Endothelial cell of umbilical vein (primary cell): ENCODE results near the gene PLD1. TPM values are rescaled to one million over a fixed set of nuclear protein-coding genes. Genes with fewer than 3 reads are reported as not detected.

ENCODE experiments used
- BruUV-seq: library from RNA; stranded (reverse); fragments of 400-500 nt; replicated peaks from 2 replicates; lab custom pipeline; 2021; lab: Mats Ljungman, UMichigan
- CTCF ChIA-PET: fragments of 300-600, 350-600 bp; sonication (Branson Sonifier 250); formaldehyde crosslinking; loops from one replicate; lab custom pipeline; 2021; ENCODE audit warnings: antibody characterized with exemption, inconsistent platforms; lab: Charles Lee
- POLR2A ChIA-PET: fragments of 300-600, 350-600 bp; sonication (Branson Sonifier 250); formaldehyde crosslinking; loops from one replicate; lab custom pipeline; 2021; ENCODE audit warnings: antibody characterized with exemption, inconsistent platforms; lab: Charles Lee
- DNase-seq: peaks from one replicate; pipeline ENCODE4 v3.0.0-alpha.2; 2011; ENCODE audit warnings: low read depth, low spot score
- FAIRE-seq: peaks from 2 replicates; lab custom pipeline; 2011; peaks lifted over from hg19 to GRCh38; lab: Jason Lieb, UNC
- H2AFZ ChIP-seq: 2 replicates; pipeline ENCODE4 v1.6.0; 2012; ENCODE audit warnings: low read depth, low read length, control low read depth, inconsistent platforms
- H3K27ac ChIP-seq: 2 replicates; pipeline ENCODE4 v1.5.1; 2011; ENCODE audit warnings: low read depth, mild to moderate bottlenecking, control low read depth, low read length, moderate library complexity; ENCODE audit not compliant: insufficient read depth
- H3K27me3 ChIP-seq, 2 experiments: 2 replicates each; pipeline versions ENCODE4 v1.6.0 to v1.6.1; 2011; ENCODE audit warnings: low read length in 2 of 2, mixed read lengths in 1 of 2; ENCODE audit not compliant: control insufficient read depth in 2 of 2, insufficient read depth in 2 of 2
- H3K36me3 ChIP-seq, 2 experiments: 2 replicates in 1 of 2; 3 replicates in 1 of 2; pipeline ENCODE4 v1.5.1; 2011; ENCODE audit warnings: low read length in 2 of 2, mild to moderate bottlenecking in 1 of 2, moderate library complexity in 1 of 2; ENCODE audit not compliant: control insufficient read depth in 2 of 2, insufficient read depth in 2 of 2; ENCODE audit errors: extremely low read depth in 1 of 2
- H3K4me1 ChIP-seq: 3 replicates; pipeline ENCODE4 v1.5.1; 2011; ENCODE audit warnings: mild to moderate bottlenecking, low read length; ENCODE audit not compliant: control insufficient read depth, insufficient read depth; ENCODE audit errors: extremely low read depth
- H3K4me2 ChIP-seq: 2 replicates; pipeline ENCODE4 v1.6.1; 2011; ENCODE audit warnings: low read length, control low read depth, mixed read lengths; ENCODE audit not compliant: insufficient read depth
- H3K4me3 ChIP-seq, 3 experiments: fragments of 200-600 bp in 1 of 3; sonication (generic), shearing (Covaris generic) in 1 of 3; replicated peaks in 1 of 3; 2 replicates each; pipeline ENCODE4 v1.5.1; 2011 to 2016; ENCODE audit warnings: control low read depth in 3 of 3, low read length in 3 of 3, mild to moderate bottlenecking in 2 of 3, inconsistent platforms in 1 of 3, low read depth in 1 of 3, moderate library complexity in 1 of 3; ENCODE audit not compliant: insufficient read depth in 1 of 3
- H3K79me2 ChIP-seq: 2 replicates; pipeline ENCODE4 v1.6.0; 2012; ENCODE audit warnings: low read length, inconsistent platforms; ENCODE audit not compliant: control insufficient read depth, insufficient read depth
- H3K9ac ChIP-seq: replicated peaks from 2 replicates; pipeline ENCODE3; 2011; ENCODE audit warnings: low read length, control low read depth; ENCODE audit not compliant: insufficient read depth; ENCODE audit errors: extremely low read depth
- H3K9me1 ChIP-seq: replicated peaks from 3 replicates; pipeline ENCODE4 v1.6.0; 2011; ENCODE audit warnings: mild to moderate bottlenecking, low read length; ENCODE audit not compliant: control insufficient read depth, insufficient read depth; ENCODE audit errors: extremely low read depth
- H3K9me3 ChIP-seq: replicated peaks from 2 replicates; pipeline ENCODE4 v1.5.1; 2012; ENCODE audit warnings: low read length, inconsistent platforms; ENCODE audit not compliant: control insufficient read depth, insufficient read depth
- H4K20me1 ChIP-seq: replicated peaks from 2 replicates; pipeline ENCODE3; 2011; ENCODE audit warnings: mild to moderate bottlenecking, low read length; ENCODE audit not compliant: control insufficient read depth, insufficient read depth; ENCODE audit errors: extremely low read depth
- CTCF ChIP-seq, 2 donors: IDR thresholded peaks; 1 replicate in 1 of 2; 2 replicates in 1 of 2; pipeline ENCODE4 v1.5.1; 2011; ENCODE audit warnings: low read length in 2 of 2, mild to moderate bottlenecking in 2 of 2, moderate library complexity in 2 of 2, control low read depth in 1 of 2, inconsistent platforms in 1 of 2, low read depth in 1 of 2; ENCODE audit not compliant: insufficient read depth in 1 of 2; ENCODE audit errors: extremely low read depth in 1 of 2
- EZH2 ChIP-seq: IDR thresholded peaks from 2 replicates; pipeline ENCODE4 v1.6.1; 2012; ENCODE audit warnings: borderline replicate concordance, low read depth, mild to moderate bottlenecking, moderate library complexity, low read length, inconsistent platforms; ENCODE audit not compliant: severe bottlenecking
- FOS ChIP-seq: IDR thresholded peaks from 2 replicates; pipeline ENCODE4 v1.6.1; 2011; ENCODE audit warnings: mild to moderate bottlenecking, low read length, moderate library complexity, borderline replicate concordance; ENCODE audit not compliant: insufficient read depth
- GATA2 ChIP-seq: IDR thresholded peaks from 2 replicates; pipeline ENCODE4 v1.7.0; 2011; ENCODE audit warnings: low read depth, mild to moderate bottlenecking, moderate library complexity, mixed read lengths, low read length; ENCODE audit not compliant: insufficient read length, insufficient read depth
- JUN ChIP-seq: IDR thresholded peaks from 2 replicates; pipeline ENCODE4 v1.6.1; 2011; ENCODE audit warnings: borderline replicate concordance, low read depth; ENCODE audit not compliant: insufficient read length, insufficient read depth
- MAX ChIP-seq: IDR thresholded peaks from 2 replicates; pipeline ENCODE4 v1.6.1; 2011; ENCODE audit not compliant: insufficient read depth, insufficient read length
- MYC ChIP-seq: IDR thresholded peaks from one replicate; pipeline ENCODE4 v1.6.1; 2011; ENCODE audit warnings: mild to moderate bottlenecking, low read depth, low read length
- POLR2A ChIP-seq: IDR thresholded peaks from 2 replicates; pipeline ENCODE4 v1.6.1; 2012; ENCODE audit warnings: low read depth, mild to moderate bottlenecking, control low read depth, low read length
- POLR2AphosphoS5 ChIP-seq: IDR thresholded peaks from 2 replicates; pipeline ENCODE4 v1.6.1; 2012; ENCODE audit warnings: low read depth, mild to moderate bottlenecking, control low read depth, low read length, moderate library complexity; ENCODE audit not compliant: insufficient read depth
- dilution Hi-C: fragments of 300-500 bp; cut with MboI; formaldehyde crosslinking; loops from one replicate; pipeline ENCODE4 v1.15.0; 2019; ENCODE audit warnings: low sequenced_read_pairs; ENCODE audit not compliant: extremely low pct_ligation_motif_present
- intact Hi-C: fragments of 100-400 bp; cut with micrococcal nuclease; formaldehyde crosslinking; loops from one replicate; pipeline ENCODE4 v1.10.0; 2022
- polyA plus RNA-seq, 4 experiments: library from polyadenylated mRNA; depleted of rRNA in 3 of 4; stranded (reverse) in 3 of 4; unstranded in 1 of 4; fragments of >200 nt; gene quantifications; 2 replicates each; pipeline versions ENCODE4 v1.2.1 to v1.2.3, GENCODE V29; 2011 to 2012; ENCODE audit warnings: missing spikeins in 1 of 4
- total RNA-seq: library from RNA; stranded (reverse); gene quantifications from 2 replicates; pipeline ENCODE4 v1.2.3, GENCODE V29; 2021

The PLD1 gene
- total and polyA plus RNA-seq, 2 donors (not counting 3 experiments of a cell fraction or from before 2014, with no cell fraction given): 42.0 to 108 TPM

- DNase-seq: no peak
- Histone ChIP-seq H3K4me3 (no peak overlapping the region), H3K4me2 (no peak overlapping the region), H2AFZ (no peak overlapping the region), H3K9me1 (no peaks in the 10 kb centered on the region), H3K79me2 (no peaks in the 10 kb centered on the region), H3K9me3 (no peaks in the 10 kb centered on the region), H3K9ac (no peak overlapping the region), H4K20me1 (no peaks in the 10 kb centered on the region), H3K27ac (no peak overlapping the region), H3K36me3 (no peaks in the 10 kb centered on the region), H3K4me1 (peaks cover 23% of the 10 kb centered on the region), H3K27me3 (no peaks in the 10 kb centered on the region)
- ChIA-PET CTCF (no interaction called here), POLR2A (no interaction called here)
- dilution Hi-C loops (no loop called here), intact Hi-C loops (no loop called here)
- no peak for FAIRE-seq
- no TSS peak for BruUV-seq
- TF ChIP-seq POLR2A: no peak
- no peak for TF ChIP-seq GATA2
- TF ChIP-seq EZH2: no peak
- TF ChIP-seq MYC: no peak
- no peak for TF ChIP-seq POLR2AphosphoS5
- TF ChIP-seq MAX: no peak
- no peak for TF ChIP-seq CTCF (IDR thresholded peaks at IDR 0.05; ENCODE audit: extremely low read depth in 1 of 2, insufficient read depth in 1 of 2, low read depth in 1 of 2, low read length in 2 of 2)
- no peak for TF ChIP-seq JUN
- no peak for TF ChIP-seq FOS
Measured at GRCh38 chr3:171854649-171855305, 44.5 kb upstream of the PLD1 start.
